Activated T-helper 2 cell treated with anti-CD3 and anti-CD28 coated beads, Interferon-gamma antibody, Interleukin-2, Interleukin-4, amounts not matched to agents 10 μg/mL and 5 μg/mL and 100 μg/mL, durations not matched to agents 14 hours and 24 hours and 36 hours (primary cell): Measurements from ENCODE around the gene DGKA. TPM values are rescaled to one million over a fixed set of nuclear protein-coding genes. Genes with fewer than 3 reads are reported as not detected.
"Not testable (repeated sequence)": the region's sequence is repeated elsewhere in the genome, so short reads cannot be mapped to it uniquely, and the experiment has no call there.

Experiments used
- DNase-seq: peaks from one replicate; pipeline ENCODE4 v3.0.0; 2021; ENCODE audit warnings: low spot score
- H3K27ac Mint-ChIP-seq: one replicate; pipeline ENCODE4 v1.8.0; 2021; ENCODE audit warnings: mixed read lengths
- H3K27me3 Mint-ChIP-seq: one replicate; pipeline ENCODE4 v1.8.0; 2021; ENCODE audit warnings: low read depth, mixed read lengths
- H3K36me3 Mint-ChIP-seq: one replicate; pipeline ENCODE4 v1.8.0; 2021; ENCODE audit warnings: low read depth, mixed read lengths
- H3K4me1 Mint-ChIP-seq: one replicate; pipeline ENCODE4 v1.8.0; 2021; ENCODE audit warnings: low read depth, mixed read lengths
- H3K4me3 Mint-ChIP-seq: one replicate; pipeline ENCODE4 v1.8.0; 2021; ENCODE audit warnings: low read depth, mild to moderate bottlenecking, moderate library complexity, mixed read lengths
- H3K9me3 Mint-ChIP-seq: one replicate; pipeline ENCODE4 v1.8.0; 2021; ENCODE audit warnings: mixed read lengths
- intact Hi-C: fragments of 100-400 bp; cut with micrococcal nuclease; formaldehyde crosslinking; loops from one replicate; pipeline ENCODE4 v1.15.1; 2023
- total RNA-seq: library from RNA; stranded (reverse); gene quantifications from 2 replicates; pipeline ENCODE4 v1.2.3, GENCODE V29; 2022

DGKA gene
- 218 and 242 TPM in 2 replicates for total RNA-seq

DNA sequence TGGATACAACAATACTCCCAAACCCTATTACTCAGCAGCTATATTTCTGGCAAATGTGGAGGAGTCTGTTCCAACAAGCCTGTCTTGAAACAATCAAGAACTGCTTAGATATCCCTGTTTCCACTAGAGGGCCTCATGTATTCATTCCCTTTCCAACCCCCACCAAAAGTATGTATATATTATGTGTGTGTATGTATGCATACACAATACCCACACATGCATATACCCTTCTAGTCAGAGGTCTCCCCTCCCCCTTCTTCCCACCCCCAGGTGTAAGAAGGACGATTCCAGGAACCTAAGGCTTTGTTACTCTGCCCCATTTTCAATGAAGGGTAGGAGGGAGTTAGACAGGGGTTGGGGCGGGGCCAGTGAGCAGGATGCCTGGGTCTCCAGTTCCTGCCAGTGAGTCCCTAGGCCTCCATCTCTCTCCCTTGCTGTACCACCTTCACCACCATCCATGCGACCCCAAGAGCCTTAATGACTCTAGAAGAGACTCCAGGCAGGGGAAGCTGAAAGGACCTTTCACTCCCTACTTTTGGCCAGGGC, at the start of gene DGKA:
Gene DGKA (plus strand): TSS at position 392 of the 546 bp plus-strand sequence. CDS start 5,342 bp downstream, outside the sequence.
- DNase-seq, result peak; percentile 71
- peak within 1 kb of the TSS; percentile 98 for H3K27ac Mint-ChIP-seq
- H3K36me3 Mint-ChIP-seq, result peaks cover 43% of the 10 kb centered on the region
- H3K9me3 Mint-ChIP-seq, result no peaks in the 10 kb centered on the region
- no peaks in the 10 kb centered on the region for H3K27me3 Mint-ChIP-seq
- peaks cover 55% of the 10 kb centered on the region for H3K4me1 Mint-ChIP-seq
- peak within 1 kb of the TSS; percentile 99 for H3K4me3 Mint-ChIP-seq
- intact Hi-C loops, result loop anchor here (1.0 to 5.0 kb wide), 4 partner anchors 9 to 949 kb away; partner anchors contain the start of genes SUOX and TESPA1

DNA sequence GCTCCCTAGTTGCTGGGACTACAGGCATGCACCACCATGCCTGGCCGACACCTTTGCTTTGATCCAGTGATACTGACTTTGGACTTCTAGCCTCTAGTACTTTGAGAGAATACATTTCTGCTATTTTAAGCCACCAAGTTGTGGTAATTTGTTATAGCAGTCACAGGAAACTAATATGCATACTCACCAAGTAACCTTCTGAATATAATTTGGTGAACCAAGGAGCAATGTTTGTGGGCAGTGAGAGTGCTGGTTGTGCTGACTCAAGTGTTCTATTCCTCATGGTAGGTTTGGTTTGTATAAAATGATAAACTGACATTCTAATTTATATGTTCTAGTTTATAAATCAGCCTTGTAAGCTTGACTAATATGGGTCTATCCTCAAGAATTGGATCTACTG, 45.8 kb upstream of the DGKA start:
- H3K27ac Mint-ChIP-seq, result no peak overlapping the region

DNA sequence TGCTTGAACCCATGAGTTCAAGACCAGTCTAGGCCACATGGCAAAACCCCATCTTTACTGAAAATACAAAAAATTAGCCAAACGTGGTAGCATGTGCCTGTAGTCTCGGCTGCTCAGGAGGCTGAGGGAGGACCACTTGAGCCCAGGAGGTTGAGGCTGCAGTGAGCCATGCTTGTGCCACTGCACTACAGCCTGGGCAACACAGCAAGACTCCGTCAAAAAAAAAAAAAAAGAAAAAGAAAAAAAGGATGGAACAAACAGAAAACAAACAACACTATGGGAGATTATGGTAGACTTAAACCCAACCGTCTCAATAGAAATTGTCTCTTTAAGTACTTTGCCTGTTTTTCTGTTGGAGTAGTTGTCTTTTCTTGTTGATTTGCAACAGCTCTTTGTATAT, 39.7 kb upstream of the DGKA start:
- intact Hi-C loops, result no loop called here
- H3K4me1 Mint-ChIP-seq, result no peaks in the 10 kb centered on the region
- DNase-seq, result no peak
- no peaks in the 10 kb centered on the region for H3K36me3 Mint-ChIP-seq
- no peaks in the 10 kb centered on the region for H3K9me3 Mint-ChIP-seq
- no peak overlapping the region for H3K4me3 Mint-ChIP-seq
- H3K27ac Mint-ChIP-seq, result no peak overlapping the region
- no peaks in the 10 kb centered on the region for H3K27me3 Mint-ChIP-seq

More for the DNA sequence above, 45.8 kb upstream of the DGKA start:
- Mint-ChIP-seq H3K4me1 (peaks cover 10% of the 10 kb centered on the region), H3K4me3 (no peak overlapping the region), H3K9me3 (no peaks in the 10 kb centered on the region), H3K36me3 (no peaks in the 10 kb centered on the region), H3K27me3 (no peaks in the 10 kb centered on the region)
- intact Hi-C loops, result no loop called here
- DNase-seq, result no peak

DNA sequence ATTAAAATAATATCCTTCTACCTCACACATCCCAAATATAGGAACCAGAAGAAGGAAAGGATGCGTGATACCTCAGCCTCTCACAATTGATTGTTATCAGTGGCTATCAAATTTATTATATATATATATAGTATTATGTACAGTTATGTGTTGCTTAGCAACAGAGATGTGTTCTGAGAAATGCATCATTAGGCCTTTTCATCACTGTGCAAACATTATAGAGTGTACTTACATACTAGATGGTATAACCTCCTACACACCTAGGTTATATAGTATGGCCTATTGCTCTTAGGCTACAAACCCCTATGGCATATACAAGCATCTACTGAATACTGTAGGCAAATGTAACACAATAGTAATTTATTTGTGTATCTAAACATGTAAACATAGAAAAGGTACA, 37.2 kb upstream of the DGKA start:
- DNase-seq, result no peak
- no peak overlapping the region for H3K4me3 Mint-ChIP-seq
- H3K27ac Mint-ChIP-seq, result no peak overlapping the region
- no peaks in the 10 kb centered on the region for H3K36me3 Mint-ChIP-seq
- intact Hi-C loops, result no loop called here
- no peaks in the 10 kb centered on the region for H3K9me3 Mint-ChIP-seq
- H3K27me3 Mint-ChIP-seq, result no peaks in the 10 kb centered on the region
- H3K4me1 Mint-ChIP-seq, result peaks cover under 1% of the 10 kb centered on the region

DNA sequence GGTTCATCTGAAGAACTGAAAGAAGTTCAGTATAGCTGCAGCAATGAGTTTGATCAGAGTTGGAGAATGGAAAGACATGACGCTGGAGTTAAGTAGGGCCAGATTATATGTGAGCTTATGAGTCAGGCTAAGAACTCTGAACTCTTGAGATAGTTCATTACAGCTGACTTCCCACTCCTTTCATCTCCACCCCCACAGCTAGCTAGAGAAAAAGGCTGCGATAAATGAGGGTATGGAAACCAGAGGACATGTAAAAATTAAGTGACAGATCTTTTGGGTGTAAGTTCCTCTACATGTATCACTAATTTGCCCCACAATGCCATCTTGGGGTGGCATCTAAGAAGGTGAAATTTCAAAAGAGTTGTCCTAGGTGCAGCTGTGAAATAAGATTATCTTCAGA, 31.9 kb upstream of the DGKA start:
- Mint-ChIP-seq H3K9me3 (no peaks in the 10 kb centered on the region), H3K27ac (peak overlapping the region; percentile 29), H3K27me3 (no peaks in the 10 kb centered on the region), H3K4me3 (no peak overlapping the region), H3K36me3 (peaks cover 26% of the 10 kb centered on the region), H3K4me1 (peaks cover 3% of the 10 kb centered on the region)
- intact Hi-C loops, result loop anchor here (2.0 kb wide), 1 partner anchor 70 kb away; the partner anchor contains the start of gene DNAJC14
- no peak for DNase-seq

DNA sequence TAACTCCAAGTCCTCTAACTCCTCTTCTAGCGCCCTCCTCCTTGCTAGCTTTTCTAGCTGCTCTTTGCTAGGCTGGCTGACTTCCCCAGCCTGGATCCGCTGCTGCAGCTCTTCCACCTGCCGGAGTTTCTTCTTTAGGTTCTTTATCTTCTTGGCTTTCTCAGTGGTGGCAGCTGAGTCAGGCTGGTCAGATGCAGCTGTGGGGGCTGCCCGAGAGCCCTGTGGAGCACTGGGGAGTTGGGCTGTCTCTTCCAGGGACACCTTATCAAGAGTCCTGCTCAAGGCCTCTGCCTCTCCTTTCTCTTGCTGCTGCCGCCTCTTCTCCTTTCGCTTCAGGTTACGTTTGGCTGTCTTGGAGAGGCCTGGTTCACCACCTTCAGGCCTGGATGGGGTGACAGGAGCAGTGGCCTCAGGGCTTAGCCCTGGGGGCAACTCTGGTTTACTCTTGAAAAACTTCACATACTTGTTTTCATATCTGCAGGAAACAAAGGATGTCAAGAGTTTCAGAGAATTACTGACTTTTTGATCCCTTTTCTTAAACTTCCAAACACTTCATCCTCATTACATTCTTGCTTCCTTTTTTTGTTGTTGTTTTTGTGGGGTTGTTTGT, 29.0 kb upstream of the DGKA start:
- no peaks in the 10 kb centered on the region for H3K9me3 Mint-ChIP-seq
- intact Hi-C loops, result no loop called here
- DNase-seq, result no peak
- no peak overlapping the region for H3K4me3 Mint-ChIP-seq
- H3K36me3 Mint-ChIP-seq, result peaks cover 26% of the 10 kb centered on the region
- H3K4me1 Mint-ChIP-seq, result peaks cover 3% of the 10 kb centered on the region
- H3K27me3 Mint-ChIP-seq, result no peaks in the 10 kb centered on the region
- peak overlapping the region; percentile 18 for H3K27ac Mint-ChIP-seq

DNA sequence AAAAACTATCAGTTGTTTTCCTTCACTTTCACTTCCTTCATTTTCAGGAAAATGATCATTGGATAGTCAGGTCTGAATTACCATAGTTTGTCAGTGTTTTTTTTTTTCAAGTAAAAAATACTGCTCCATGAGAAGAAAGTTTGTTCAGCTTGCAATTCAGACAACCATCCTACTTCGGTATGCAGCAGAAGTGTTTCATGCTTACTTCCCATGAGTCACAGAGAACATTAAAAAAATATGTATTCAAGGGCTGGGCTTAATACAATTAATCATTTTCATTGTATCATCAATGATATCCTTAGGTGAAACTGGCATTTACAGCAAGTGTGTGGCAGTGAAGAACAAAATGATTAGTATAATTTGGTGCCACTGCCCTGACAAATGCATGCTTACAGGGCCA, 24.9 kb upstream of the DGKA start:
- no peaks in the 10 kb centered on the region for H3K27me3 Mint-ChIP-seq

DNA sequence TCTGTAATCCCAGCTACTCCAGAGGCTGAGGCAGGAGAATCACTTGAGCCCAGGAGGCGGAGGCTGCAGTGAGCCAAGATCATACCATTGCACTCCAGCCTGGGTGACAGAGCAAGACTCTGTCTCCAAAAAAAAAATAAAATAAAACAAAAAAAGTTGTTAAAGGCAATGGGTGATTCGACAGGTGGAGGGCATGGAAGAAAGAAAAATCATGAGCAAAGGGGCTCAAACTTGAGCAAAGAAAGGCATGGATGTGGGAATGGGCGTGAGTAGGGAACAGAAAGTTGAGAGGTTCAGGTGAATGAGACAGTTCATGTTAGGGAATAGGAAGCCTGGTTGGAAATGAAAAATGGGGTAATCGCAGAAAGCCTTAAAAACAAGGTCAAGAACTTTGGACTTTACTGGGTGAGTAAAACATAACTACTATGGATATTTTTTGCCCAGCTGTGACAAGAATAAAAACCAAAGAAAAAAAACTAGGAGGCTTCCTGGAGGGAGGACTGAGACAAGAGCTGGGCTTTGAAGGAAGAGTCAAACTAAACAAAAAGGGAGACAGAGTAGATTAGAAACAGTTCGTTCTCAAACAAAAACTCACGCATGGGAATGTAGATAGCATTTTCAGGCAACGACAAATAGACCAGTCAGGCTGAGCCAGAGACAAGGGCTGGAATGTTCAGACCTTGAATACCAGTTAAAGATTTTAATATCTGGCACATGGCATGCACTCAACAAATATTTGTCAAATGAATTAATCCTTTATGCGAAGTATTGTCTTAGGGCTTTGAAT, 22.0 kb upstream of the DGKA start:
- DNase-seq, result no peak
- Mint-ChIP-seq H3K9me3 (no peaks in the 10 kb centered on the region), H3K27ac (no peak overlapping the region), H3K4me1 (peaks cover 8% of the 10 kb centered on the region), H3K4me3 (no peak overlapping the region), H3K36me3 (peaks cover 11% of the 10 kb centered on the region), H3K27me3 (no peaks in the 10 kb centered on the region)
- intact Hi-C loops, result no loop called here

More for the DNA sequence above, 24.9 kb upstream of the DGKA start:
- no peak overlapping the region for H3K4me3 Mint-ChIP-seq
- H3K27ac Mint-ChIP-seq, result no peak overlapping the region
- no peaks in the 10 kb centered on the region for H3K9me3 Mint-ChIP-seq
- peaks cover 23% of the 10 kb centered on the region for H3K36me3 Mint-ChIP-seq
- DNase-seq, result no peak
- H3K4me1 Mint-ChIP-seq, result no peaks in the 10 kb centered on the region
- intact Hi-C loops, result no loop called here

DNA sequence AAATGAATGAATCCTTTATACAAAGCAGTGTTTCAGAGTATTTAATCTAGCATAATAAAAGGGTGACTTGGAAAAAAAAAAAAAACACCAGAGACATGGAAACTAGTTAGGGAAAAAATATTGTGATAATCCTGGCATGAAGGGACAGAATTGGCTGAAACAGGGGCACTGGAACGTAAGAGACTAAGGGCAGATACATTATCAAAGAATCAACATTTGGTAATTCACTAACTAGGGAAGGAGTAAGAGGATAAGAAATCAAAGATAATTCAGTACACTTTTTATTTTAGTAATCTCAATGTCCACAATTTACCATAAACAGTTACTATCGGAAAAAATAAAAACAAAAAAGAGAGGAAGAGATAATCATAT, 21.5 kb upstream of the DGKA start:
- no peak overlapping the region for H3K27ac Mint-ChIP-seq
- no peak for DNase-seq
- H3K4me1 Mint-ChIP-seq, result peaks cover 14% of the 10 kb centered on the region
- H3K9me3 Mint-ChIP-seq, result no peaks in the 10 kb centered on the region
- H3K36me3 Mint-ChIP-seq, result peaks cover 17% of the 10 kb centered on the region
- H3K27me3 Mint-ChIP-seq, result no peaks in the 10 kb centered on the region
- no peak overlapping the region for H3K4me3 Mint-ChIP-seq
- intact Hi-C loops, result no loop called here

DNA sequence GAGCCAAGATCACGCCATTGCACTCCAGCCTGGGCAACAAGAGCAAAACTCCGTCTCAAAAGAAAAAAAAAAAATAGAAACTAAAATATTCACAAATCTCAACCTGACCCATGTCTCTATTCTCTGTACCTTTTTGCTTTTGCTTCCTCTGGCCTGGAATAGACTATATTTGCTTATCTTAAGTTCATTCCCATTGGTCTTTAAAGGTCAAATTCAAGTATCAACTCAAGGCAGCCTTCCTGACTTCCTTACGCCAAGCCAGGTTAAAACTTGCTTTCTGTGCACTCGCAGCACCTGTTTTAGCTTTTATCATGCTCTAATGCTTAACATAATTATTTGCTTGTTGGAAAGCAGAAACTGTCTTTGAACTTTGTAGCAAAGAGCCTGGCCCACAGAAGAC, 18.1 kb upstream of the DGKA start:
- no peak for DNase-seq
- Mint-ChIP-seq H3K4me3 (no peak overlapping the region), H3K27me3 (no peaks in the 10 kb centered on the region), H3K4me1 (peaks cover 25% of the 10 kb centered on the region), H3K27ac (no peak overlapping the region), H3K9me3 (no peaks in the 10 kb centered on the region), H3K36me3 (peaks cover 39% of the 10 kb centered on the region)
- intact Hi-C loops, result no loop called here

DNA sequence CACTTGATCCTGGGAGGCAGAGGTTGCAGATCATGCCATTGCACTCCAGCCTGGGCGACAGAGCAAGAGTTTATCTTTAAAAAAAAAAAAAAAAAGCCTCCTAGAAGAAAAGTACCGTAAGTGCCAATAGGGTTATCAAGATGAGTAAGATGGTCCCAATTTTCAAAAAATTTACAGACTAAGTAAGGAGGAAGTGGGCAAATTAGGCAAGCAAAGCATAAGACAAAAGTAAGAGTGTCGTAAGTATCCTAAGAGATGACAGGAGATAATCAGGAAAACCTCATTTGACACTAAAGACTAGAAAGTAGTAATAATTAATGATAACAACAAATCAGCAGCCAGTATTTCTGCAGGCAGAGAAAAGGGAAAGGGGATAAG, 15.5 kb upstream of the DGKA start:
- Mint-ChIP-seq H3K27ac (peak overlapping the region; percentile 10), H3K4me1 (peaks cover 25% of the 10 kb centered on the region), H3K27me3 (no peaks in the 10 kb centered on the region), H3K4me3 (no peak overlapping the region), H3K36me3 (peaks cover 43% of the 10 kb centered on the region), H3K9me3 (no peaks in the 10 kb centered on the region)
- no peak for DNase-seq
- intact Hi-C loops, result no loop called here

DNA sequence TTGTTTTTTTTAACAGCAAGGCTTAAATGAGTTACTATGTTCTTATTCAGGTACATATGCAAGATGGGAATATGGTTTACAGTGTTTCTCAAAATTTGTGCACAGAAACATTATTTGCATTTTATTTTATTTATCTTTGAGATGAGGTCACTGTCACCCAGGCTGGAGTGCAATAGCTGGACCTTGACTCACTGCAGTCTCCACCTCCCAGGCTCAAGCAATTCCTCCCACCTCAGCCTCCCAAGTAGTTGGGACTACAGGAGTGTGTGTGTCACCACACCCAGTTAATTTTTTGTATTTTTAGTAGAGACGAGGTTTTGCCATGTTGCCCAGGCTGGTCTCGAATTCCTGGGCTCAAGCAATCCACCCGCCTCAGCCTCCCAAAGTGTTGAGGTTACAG, 11.9 kb upstream of the DGKA start:
- H3K27ac Mint-ChIP-seq, H3K27me3 Mint-ChIP-seq, H3K9me3 Mint-ChIP-seq, H3K4me3 Mint-ChIP-seq, DNase-seq, intact Hi-C loops: not testable (repeated sequence)
- peaks cover 36% of the 10 kb centered on the region for H3K4me1 Mint-ChIP-seq
- H3K36me3 Mint-ChIP-seq, result peaks cover 57% of the 10 kb centered on the region

DNA sequence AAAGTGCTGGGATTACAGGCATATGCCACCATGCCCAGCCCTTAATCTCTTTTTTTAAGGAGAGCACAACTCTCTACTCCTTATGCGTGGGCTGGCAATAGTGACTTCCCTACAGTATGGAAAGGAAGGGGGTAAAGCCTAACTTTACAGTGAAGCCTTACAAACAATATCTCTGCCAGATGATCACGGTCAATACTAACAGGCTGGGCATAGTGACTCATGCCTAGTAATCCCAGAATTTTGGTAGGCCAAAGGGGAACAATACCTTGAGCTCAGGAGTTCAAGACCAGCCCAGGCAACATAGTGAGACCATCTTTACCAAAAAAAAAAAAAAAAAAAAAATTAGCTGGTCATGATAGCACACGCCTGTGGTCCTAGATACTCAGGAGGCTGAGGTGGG, 8.8 kb upstream of the DGKA start:
- Mint-ChIP-seq H3K9me3 (no peaks in the 10 kb centered on the region), H3K27ac (peak overlapping the region; percentile 46)
- intact Hi-C loops, result loop anchor here (10.0 kb wide), 1 partner anchor 713 kb away; the partner anchor contains the start of gene BAZ2A

More for the DNA sequence above, 8.8 kb upstream of the DGKA start:
- H3K36me3 Mint-ChIP-seq, result peaks cover 58% of the 10 kb centered on the region
- H3K4me3 Mint-ChIP-seq, result no peak overlapping the region
- H3K4me1 Mint-ChIP-seq, result peaks cover 40% of the 10 kb centered on the region
- no peak for DNase-seq
- no peaks in the 10 kb centered on the region for H3K27me3 Mint-ChIP-seq
